GM18517 (cell line): Measurements from ENCODE around the gene ITPR2.

ENCODE experiments used
- ATAC-seq: cut with Tn5 transposase; IDR thresholded peaks from one replicate; pipeline ENCODE4 v1.9.1; 2021; ENCODE audit warnings: mild to moderate bottlenecking, moderate library complexity; ENCODE audit not compliant: unreplicated experiment

ITPR2 gene

GRCh38 chr12:26735249-26735639 lies 97.8 kb downstream of the ITPR2 start:
- no peak for ATAC-seq

GRCh38 chr12:26734510-26735248 lies 98.3 kb downstream of the ITPR2 start:
- ATAC-seq: no peak

- peak; percentile 64 for ATAC-seq
These were observed 100.7 kb downstream of the ITPR2 start for GRCh38 chr12:26732005-26732908.

GRCh38 chr12:26730481-26731350 lies 102.3 kb downstream of the ITPR2 start:
- ATAC-seq: no peak

- peak; percentile 46 for ATAC-seq
These were observed 103.8 kb downstream of the ITPR2 start for GRCh38 chr12:26729137-26729671.

DNA sequence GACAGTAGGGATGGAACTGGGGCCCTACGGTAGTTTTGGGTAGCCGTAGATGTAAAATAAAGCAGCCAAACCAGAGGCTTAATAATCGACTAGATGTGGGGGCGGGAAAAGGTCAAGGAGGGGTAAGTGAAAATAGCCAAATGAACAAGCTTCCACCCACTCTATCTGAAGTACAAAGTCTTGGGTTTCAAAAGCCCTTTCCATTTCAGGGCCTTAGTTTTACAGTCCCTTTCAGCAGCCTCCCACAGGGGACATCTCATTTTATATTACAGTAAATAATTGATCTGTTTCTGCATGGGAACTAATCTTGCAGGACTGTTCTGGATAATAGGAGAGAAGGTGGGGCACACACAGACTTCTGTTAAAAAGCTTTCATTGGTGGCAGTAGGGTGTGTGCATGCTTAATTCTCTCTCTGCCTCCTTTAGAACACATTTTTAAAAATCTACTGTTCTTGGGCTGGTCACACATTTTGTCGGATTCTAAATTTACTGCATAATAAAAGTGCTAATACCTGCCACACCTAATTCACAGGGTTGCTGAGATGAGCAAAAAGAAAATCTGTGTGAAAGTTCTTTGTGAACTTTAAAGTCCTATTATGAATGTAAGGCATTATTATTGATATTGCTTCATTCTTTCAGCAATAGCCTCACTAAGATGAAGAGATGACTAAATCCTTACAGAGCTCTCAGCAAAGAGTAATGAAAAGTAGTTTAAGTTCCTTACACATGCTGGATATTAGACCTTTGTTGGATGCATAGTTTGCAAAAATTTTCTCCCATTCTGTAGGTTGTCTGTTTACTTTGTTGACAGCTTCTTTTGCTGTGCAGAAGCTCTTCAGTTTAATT lies 104.6 kb downstream of the ITPR2 start:
- peak; percentile 58 for ATAC-seq

- no peak for ATAC-seq
These were observed 105.4 kb downstream of the ITPR2 start for GRCh38 chr12:26727482-26728204.

GRCh38 chr12:26726956-26727355 lies 106.0 kb downstream of the ITPR2 start:
- no peak for ATAC-seq

- no peak for ATAC-seq
These were observed 107.6 kb downstream of the ITPR2 start for GRCh38 chr12:26725276-26725916.

DNA sequence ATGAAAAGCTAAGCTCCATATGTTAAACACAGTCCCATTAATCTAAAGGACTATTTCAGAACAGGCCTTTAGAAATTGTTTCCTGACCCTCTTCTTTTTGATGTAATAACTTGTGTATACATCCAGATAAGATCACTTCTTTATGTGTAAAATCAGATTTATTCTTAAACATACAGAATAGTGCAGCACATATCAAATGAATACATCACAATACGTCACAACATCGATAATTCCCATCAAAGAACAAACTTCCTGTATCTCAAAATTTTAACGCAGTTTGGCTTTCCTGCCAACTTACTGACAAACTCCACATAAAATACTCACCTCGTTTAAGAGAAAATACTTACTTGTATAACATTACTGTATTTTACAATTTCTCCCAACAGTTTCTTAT lies 108.7 kb downstream of the ITPR2 start:
- ATAC-seq: no peak

GRCh38 chr12:26723379-26724308 lies 109.3 kb downstream of the ITPR2 start:
- ATAC-seq: no peak

DNA sequence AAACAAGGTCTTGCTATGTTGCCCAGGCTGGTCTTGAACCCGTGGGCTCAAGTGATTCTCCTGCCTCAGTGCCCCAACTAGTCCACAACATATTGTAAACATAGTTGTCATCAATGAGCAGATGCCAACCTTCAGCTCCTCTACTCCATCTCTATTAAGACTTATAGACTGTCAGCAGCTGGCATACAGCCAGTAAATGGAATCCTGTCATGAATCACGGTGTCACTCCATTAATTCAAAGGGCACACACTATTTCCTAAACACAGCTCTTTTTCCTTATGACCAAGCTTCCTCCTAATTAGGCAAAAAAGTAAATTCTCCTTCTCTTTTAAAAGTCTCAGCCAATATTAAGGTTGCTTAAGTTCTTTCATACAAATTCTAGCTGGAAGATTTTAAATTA lies 111.2 kb downstream of the ITPR2 start:
- ATAC-seq: no peak

DNA sequence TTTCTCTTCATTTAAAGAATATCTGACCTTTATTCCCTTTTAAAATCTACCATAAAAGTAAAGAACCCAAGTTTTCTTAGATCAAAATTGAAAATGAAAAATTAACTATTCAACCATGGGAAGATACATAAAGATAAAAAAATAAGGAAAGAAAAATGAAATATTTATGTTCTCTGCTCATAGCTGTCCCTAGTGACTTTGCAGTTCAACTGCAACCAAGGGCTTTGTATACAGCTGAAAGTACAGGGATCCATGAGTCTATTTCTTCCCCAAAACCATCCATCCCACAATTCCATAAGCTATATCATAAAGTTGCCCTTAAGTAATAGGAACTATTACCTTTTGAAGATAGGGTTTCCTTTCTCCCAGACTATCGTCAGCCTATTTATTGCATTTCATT lies 113.1 kb downstream of the ITPR2 start:
- no peak for ATAC-seq

GRCh38 chr12:26717757-26718156 lies 115.2 kb downstream of the ITPR2 start:
- no peak for ATAC-seq

DNA sequence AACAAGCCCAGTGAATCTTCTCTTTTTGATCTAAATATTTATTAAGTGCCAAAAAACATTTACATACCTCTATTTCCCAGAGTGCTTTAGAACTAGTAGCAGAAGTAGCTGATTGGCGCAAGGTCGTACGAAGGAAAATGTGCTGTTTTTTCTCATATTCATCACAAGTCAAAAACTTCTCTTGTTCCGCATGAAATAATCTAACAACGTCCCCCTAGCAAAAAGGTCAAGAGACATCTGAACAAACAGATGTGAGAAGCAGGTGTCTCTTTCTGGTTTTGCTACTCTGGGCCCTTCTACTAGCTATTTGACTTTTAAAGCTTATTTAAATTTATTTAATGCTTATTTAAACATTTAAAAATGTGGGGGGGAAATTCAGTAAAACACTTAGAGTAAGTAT lies 117.8 kb downstream of the ITPR2 start:
- no peak for ATAC-seq

DNA sequence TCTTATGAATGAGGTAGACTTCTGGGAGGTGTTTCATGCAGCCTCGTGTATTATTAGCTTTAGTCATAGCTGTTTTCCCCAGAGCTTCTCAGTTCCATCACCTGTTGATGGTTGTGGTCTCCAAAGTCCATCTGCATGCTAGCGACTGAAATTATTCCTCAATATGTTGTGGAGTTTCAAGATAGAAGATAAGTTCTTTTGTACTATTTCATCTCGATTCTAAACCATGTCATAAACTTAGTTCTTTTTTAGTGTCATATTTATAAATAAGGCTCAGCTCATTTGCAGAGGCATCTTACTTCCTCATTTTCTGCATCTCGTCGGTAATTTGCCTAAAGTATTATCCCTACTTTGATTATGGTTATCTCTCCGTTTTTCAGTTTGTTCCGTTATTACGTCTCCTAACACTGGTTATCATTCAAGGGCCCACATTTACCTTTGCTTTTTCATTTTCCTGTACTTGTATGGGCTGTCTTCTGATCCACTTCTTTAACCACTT lies 119.1 kb downstream of the ITPR2 start:
- ATAC-seq: peak; percentile 80

GRCh38 chr12:26712892-26713291 lies 120.1 kb downstream of the ITPR2 start:
- ATAC-seq: no peak

GRCh38 chr12:26711569-26711968 lies 121.4 kb downstream of the ITPR2 start:
- no peak for ATAC-seq
